Measurements from ENCODE around the gene USP27X. TPM values are rescaled to one million over a fixed set of nuclear protein-coding genes. Genes with fewer than 3 reads are reported as not detected.

USP27X gene
- total RNA-seq, 1 donor: 3.6 TPM

DNA sequence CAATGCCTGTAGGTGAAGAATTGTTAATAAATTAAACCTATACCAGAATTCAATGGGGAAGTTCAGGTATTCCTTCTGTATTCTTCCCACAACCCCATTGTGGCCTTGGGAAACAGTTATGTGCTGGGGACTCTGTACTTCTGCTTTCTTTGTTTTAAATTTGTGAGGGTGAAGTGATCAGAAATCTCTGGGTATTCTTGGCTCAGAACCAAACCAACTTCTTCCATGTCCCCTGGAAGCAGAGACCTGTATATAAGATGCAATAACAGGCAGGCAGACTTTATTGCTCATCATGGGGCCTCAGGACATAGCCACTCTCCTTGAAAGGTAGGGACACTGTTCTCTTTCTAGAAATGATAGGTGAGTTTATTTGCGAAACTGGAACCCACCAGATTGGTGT, 19.8 kb upstream of the USP27X start:
- TF ChIP-seq, protein P1, sequence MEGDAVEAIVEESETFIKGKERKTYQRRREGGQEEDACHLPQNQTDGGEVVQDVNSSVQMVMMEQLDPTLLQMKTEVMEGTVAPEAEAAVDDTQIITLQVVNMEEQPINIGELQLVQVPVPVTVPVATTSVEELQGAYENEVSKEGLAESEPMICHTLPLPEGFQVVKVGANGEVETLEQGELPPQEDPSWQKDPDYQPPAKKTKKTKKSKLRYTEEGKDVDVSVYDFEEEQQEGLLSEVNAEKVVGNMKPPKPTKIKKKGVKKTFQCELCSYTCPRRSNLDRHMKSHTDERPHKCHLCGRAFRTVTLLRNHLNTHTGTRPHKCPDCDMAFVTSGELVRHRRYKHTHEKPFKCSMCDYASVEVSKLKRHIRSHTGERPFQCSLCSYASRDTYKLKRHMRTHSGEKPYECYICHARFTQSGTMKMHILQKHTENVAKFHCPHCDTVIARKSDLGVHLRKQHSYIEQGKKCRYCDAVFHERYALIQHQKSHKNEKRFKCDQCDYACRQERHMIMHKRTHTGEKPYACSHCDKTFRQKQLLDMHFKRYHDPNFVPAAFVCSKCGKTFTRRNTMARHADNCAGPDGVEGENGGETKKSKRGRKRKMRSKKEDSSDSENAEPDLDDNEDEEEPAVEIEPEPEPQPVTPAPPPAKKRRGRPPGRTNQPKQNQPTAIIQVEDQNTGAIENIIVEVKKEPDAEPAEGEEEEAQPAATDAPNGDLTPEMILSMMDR (IDR thresholded peaks at IDR 0.05; ENCODE audit: extremely low read depth, low read depth, low read length): no peak

DNA sequence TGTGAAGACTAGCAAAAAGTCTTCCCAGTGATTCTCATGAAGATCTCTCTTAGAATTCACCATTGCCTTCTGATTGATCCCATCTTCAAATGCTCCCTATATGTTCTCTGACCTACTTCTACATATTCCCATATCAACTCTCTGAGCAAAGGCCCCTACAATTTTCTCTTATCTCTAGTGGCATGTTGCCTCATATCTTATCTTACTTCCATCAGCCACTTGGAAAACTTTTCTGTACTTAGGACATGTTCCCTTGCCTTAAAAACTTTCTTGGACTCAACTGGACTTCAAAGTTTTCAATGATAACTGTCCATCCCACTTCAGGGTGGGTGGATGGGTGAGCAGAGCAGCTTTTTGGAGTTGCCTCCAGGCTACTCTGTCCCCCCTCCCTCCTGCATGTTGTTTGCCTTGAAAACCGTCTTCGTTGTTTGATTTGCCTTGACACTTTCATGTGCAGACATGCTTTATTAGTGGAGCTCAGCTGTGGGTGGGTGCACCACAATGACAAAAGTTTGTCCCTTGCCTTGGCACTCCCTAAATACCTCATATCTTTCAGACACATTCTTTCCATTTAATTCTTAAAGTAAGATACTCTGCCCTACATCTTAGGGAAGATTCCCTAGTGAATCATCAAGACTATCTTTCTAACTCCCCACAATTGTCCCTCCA, 18.3 kb upstream of the USP27X start:
- no peaks in the 10 kb centered on the region for H3K4me1 ChIP-seq (ENCODE audit: insufficient read depth, low read length)
- H2AFZ ChIP-seq (ENCODE audit: low read length): no peak overlapping the region
- H3K79me2 ChIP-seq (ENCODE audit: insufficient read depth, low read length): no peaks in the 10 kb centered on the region
- TF ChIP-seq, protein P1 (IDR thresholded peaks at IDR 0.05; ENCODE audit: extremely low read depth, low read depth, low read length): no peak
- no peak overlapping the region for H3K4me3 ChIP-seq (ENCODE audit: insufficient read depth, low read length)
- no peaks in the 10 kb centered on the region for H3K36me3 ChIP-seq (ENCODE audit: insufficient read depth, low read length)
- no peak for DNase-seq (ENCODE audit: insufficient read length, low spot score, missing footprints)
- H3K9me3 ChIP-seq (ENCODE audit: low read depth, low read length): no peaks in the 10 kb centered on the region
- no peaks in the 10 kb centered on the region for H4K20me1 ChIP-seq (ENCODE audit: insufficient read depth, low read length)
- no peak overlapping the region for H3K4me2 ChIP-seq (ENCODE audit: insufficient read depth, low read length)
- no peaks in the 10 kb centered on the region for H3K27me3 ChIP-seq (ENCODE audit: insufficient read depth, low read length)
- no peak overlapping the region for H3K27ac ChIP-seq (ENCODE audit: low read depth, low read length)

More for the DNA sequence above, 19.8 kb upstream of the USP27X start:
- Histone ChIP-seq H3K27me3 (ENCODE audit: insufficient read depth, low read length) (no peaks in the 10 kb centered on the region), H3K36me3 (ENCODE audit: insufficient read depth, low read length) (no peaks in the 10 kb centered on the region), H3K4me1 (ENCODE audit: insufficient read depth, low read length) (no peaks in the 10 kb centered on the region), H3K9me3 (ENCODE audit: low read depth, low read length) (no peaks in the 10 kb centered on the region), H4K20me1 (ENCODE audit: insufficient read depth, low read length) (no peaks in the 10 kb centered on the region), H3K4me3 (ENCODE audit: insufficient read depth, low read length) (no peak overlapping the region), H3K4me2 (ENCODE audit: insufficient read depth, low read length) (no peak overlapping the region), H3K79me2 (ENCODE audit: insufficient read depth, low read length) (no peaks in the 10 kb centered on the region), H2AFZ (ENCODE audit: low read length) (no peak overlapping the region), H3K27ac (ENCODE audit: low read depth, low read length) (no peak overlapping the region)
- DNase-seq (ENCODE audit: insufficient read length, low spot score, missing footprints): no peak

DNA sequence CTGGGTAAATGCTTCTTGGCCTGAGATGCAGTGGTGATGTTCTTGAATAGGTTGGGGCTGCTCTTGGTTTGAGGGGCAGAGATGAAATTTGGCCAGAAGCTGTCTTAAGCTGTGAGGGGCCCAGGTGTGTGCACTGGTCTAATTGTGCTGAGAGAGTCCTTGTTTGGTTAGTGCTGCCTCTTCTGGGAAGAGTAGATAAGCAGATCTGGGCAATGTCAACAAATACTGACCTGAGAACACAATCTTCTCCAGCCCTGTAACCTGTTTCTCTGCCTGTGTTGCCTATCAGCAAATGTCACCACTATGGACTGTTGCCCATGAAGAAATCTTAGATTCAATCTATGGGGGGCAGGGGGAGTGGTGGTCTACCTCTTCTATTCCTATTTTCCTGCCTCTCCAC, 17.2 kb upstream of the USP27X start:
- Histone ChIP-seq H3K4me1 (ENCODE audit: insufficient read depth, low read length) (no peaks in the 10 kb centered on the region), H3K79me2 (ENCODE audit: insufficient read depth, low read length) (no peaks in the 10 kb centered on the region)

DNA sequence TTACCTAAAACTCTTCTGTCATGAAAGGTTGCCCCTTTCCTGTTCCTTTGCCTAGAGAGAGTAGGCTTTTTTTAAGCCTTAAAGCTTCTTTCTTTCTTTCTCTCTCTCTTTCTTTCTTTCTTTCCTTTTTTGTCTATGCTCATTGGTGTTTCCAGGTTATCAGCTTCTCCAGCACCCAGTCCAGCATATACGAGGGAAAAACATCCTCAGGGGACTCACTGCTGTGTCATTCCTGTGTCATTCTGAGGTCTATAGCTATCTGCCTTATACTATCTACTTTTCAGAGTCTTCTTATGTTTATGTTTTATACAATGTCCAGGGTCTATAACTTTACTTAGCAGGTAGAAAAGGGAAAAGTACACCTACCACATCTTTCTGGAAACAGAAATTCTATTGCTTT, 10.5 kb upstream of the USP27X start:
- Histone ChIP-seq H3K4me2 (ENCODE audit: insufficient read depth, low read length) (no peak overlapping the region), H3K27me3 (ENCODE audit: insufficient read depth, low read length) (peaks cover 18% of the 10 kb centered on the region), H2AFZ (ENCODE audit: low read length) (no peak overlapping the region), H3K9me3 (ENCODE audit: low read depth, low read length) (no peaks in the 10 kb centered on the region), H3K27ac (ENCODE audit: low read depth, low read length) (no peak overlapping the region), H3K79me2 (ENCODE audit: insufficient read depth, low read length) (no peaks in the 10 kb centered on the region), H3K36me3 (ENCODE audit: insufficient read depth, low read length) (no peaks in the 10 kb centered on the region), H3K4me1 (ENCODE audit: insufficient read depth, low read length) (no peaks in the 10 kb centered on the region), H3K4me3 (ENCODE audit: insufficient read depth, low read length) (no peak overlapping the region), H4K20me1 (ENCODE audit: insufficient read depth, low read length) (no peaks in the 10 kb centered on the region)
- DNase-seq (ENCODE audit: insufficient read length, low spot score, missing footprints): no peak
- TF ChIP-seq, protein P1 (IDR thresholded peaks at IDR 0.05; ENCODE audit: extremely low read depth, low read depth, low read length): no peak

More for the DNA sequence above, 17.2 kb upstream of the USP27X start:
- Histone ChIP-seq H3K4me2 (ENCODE audit: insufficient read depth, low read length) (no peak overlapping the region), H3K27ac (ENCODE audit: low read depth, low read length) (no peak overlapping the region), H4K20me1 (ENCODE audit: insufficient read depth, low read length) (no peaks in the 10 kb centered on the region), H3K27me3 (ENCODE audit: insufficient read depth, low read length) (no peaks in the 10 kb centered on the region), H3K36me3 (ENCODE audit: insufficient read depth, low read length) (no peaks in the 10 kb centered on the region), H2AFZ (ENCODE audit: low read length) (no peak overlapping the region), H3K9me3 (ENCODE audit: low read depth, low read length) (no peaks in the 10 kb centered on the region), H3K4me3 (ENCODE audit: insufficient read depth, low read length) (no peak overlapping the region)
- no peak for DNase-seq (ENCODE audit: insufficient read length, low spot score, missing footprints)
- TF ChIP-seq, protein P1 (IDR thresholded peaks at IDR 0.05; ENCODE audit: extremely low read depth, low read depth, low read length): no peak

Data from osteoblast (primary cell).